ENCODE results near the gene CCDC86. TPM values are rescaled to one million over a fixed set of nuclear protein-coding genes. Genes with fewer than 3 reads are reported as not detected.

CCDC86 gene
- total and polyA plus RNA-seq, 9 of the 15 experiments (the other 6 are each of a cell fraction or from before 2014, with no cell fraction given): 4.6 to 102 (median 25.2) TPM

DNA sequence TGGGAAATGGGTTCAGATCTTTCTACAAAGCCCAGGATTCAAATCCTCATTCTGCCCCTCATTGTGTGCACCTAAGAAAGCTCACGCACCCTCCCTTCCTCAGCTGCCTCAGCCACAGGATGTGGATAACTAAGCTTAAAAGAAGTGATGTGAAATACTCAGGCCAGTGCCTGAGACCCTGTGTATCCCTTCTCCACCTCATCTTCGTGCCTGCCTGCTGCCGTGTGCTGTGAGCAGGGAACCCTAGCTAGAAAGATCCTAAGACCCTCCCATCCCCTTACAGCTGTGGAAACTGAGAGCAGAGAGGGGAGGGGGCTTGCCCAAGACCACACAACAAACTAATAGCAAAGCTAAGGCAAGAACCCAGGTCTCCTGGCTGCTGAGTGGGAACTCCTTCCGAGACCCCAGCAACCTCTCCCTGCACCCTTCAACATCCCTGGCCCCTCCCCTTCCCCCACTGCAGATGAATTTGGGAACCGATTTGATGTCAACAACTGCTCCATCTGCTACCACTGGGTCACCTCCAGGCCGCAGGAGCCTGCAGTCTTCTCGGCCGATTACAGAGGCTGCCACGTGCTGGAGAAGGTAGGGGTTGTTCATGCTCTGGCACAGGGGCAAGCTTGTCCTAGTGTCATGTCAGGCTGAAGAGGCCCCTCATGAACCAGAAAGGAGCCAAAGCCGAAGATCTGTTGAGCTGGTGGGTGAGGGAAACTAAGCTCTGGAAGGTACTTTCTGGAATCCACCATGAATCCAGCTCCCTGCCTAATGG, 27.0 kb downstream of the CCDC86 start (continued):
- TF ChIP-seq, protein P1, sequence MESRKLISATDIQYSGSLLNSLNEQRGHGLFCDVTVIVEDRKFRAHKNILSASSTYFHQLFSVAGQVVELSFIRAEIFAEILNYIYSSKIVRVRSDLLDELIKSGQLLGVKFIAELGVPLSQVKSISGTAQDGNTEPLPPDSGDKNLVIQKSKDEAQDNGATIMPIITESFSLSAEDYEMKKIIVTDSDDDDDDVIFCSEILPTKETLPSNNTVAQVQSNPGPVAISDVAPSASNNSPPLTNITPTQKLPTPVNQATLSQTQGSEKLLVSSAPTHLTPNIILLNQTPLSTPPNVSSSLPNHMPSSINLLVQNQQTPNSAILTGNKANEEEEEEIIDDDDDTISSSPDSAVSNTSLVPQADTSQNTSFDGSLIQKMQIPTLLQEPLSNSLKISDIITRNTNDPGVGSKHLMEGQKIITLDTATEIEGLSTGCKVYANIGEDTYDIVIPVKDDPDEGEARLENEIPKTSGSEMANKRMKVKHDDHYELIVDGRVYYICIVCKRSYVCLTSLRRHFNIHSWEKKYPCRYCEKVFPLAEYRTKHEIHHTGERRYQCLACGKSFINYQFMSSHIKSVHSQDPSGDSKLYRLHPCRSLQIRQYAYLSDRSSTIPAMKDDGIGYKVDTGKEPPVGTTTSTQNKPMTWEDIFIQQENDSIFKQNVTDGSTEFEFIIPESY (CRISPR knock-in tag; IDR thresholded peaks at IDR 0.05): no peak
- TF ChIP-seq STAT5A (IDR thresholded peaks at IDR 0.05; ENCODE audit: borderline replicate concordance, low read length) (no peak), SPI1 (IDR thresholded peaks at IDR 0.05; ENCODE audit: borderline replicate concordance, low read depth, low read length) (no peak), SRSF7 (optimal IDR thresholded peaks at IDR 0.05; ENCODE audit: low read depth, low read length) (no peak), TBL1XR1 (IDR thresholded peaks at IDR 0.05; ENCODE audit: low read length in 2 of 2) (no peak)
- TF ChIP-seq, protein P2, sequence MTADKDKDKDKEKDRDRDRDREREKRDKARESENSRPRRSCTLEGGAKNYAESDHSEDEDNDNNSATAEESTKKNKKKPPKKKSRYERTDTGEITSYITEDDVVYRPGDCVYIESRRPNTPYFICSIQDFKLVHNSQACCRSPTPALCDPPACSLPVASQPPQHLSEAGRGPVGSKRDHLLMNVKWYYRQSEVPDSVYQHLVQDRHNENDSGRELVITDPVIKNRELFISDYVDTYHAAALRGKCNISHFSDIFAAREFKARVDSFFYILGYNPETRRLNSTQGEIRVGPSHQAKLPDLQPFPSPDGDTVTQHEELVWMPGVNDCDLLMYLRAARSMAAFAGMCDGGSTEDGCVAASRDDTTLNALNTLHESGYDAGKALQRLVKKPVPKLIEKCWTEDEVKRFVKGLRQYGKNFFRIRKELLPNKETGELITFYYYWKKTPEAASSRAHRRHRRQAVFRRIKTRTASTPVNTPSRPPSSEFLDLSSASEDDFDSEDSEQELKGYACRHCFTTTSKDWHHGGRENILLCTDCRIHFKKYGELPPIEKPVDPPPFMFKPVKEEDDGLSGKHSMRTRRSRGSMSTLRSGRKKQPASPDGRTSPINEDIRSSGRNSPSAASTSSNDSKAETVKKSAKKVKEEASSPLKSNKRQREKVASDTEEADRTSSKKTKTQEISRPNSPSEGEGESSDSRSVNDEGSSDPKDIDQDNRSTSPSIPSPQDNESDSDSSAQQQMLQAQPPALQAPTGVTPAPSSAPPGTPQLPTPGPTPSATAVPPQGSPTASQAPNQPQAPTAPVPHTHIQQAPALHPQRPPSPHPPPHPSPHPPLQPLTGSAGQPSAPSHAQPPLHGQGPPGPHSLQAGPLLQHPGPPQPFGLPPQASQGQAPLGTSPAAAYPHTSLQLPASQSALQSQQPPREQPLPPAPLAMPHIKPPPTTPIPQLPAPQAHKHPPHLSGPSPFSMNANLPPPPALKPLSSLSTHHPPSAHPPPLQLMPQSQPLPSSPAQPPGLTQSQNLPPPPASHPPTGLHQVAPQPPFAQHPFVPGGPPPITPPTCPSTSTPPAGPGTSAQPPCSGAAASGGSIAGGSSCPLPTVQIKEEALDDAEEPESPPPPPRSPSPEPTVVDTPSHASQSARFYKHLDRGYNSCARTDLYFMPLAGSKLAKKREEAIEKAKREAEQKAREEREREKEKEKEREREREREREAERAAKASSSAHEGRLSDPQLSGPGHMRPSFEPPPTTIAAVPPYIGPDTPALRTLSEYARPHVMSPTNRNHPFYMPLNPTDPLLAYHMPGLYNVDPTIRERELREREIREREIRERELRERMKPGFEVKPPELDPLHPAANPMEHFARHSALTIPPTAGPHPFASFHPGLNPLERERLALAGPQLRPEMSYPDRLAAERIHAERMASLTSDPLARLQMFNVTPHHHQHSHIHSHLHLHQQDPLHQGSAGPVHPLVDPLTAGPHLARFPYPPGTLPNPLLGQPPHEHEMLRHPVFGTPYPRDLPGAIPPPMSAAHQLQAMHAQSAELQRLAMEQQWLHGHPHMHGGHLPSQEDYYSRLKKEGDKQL (CRISPR knock-in tag; IDR thresholded peaks at IDR 0.05; ENCODE audit: borderline replicate concordance): no peak
